Activated CD8-positive, alpha-beta T cell treated with anti-CD3 and anti-CD28 coated beads, Interleukin-2, amount 10 ng/mL, durations not matched to agents 7 days and 5 days (primary cell): ENCODE measurements around the gene OLFML1. TPM values are rescaled to one million over a fixed set of nuclear protein-coding genes. Genes with fewer than 3 reads are reported as not detected.

Experiments
- ATAC-seq: fragments of 150-1000 bp; cut with Tn5 transposase; one replicate; pipeline ENCODE4 v1.10.0; 2021; ENCODE audit warnings: moderate library complexity
- CTCF ChIA-PET: fragments of 350-600 bp; sonication (Branson Sonifier 250); formaldehyde crosslinking; loops from one replicate; lab custom pipeline; 2021; ENCODE audit warnings: antibody characterized with exemption; lab: Charles Lee
- POLR2A ChIA-PET: fragments of 350-600 bp; sonication (Branson Sonifier 250); formaldehyde crosslinking; loops from one replicate; lab custom pipeline; 2021; ENCODE audit warnings: antibody characterized with exemption; lab: Charles Lee
- DNase-seq: peaks from one replicate; pipeline ENCODE4 v3.0.0-alpha.2; 2020
- H3K27ac Mint-ChIP-seq: one replicate; pipeline ENCODE4 v1.8.0; 2021; ENCODE audit warnings: mild to moderate bottlenecking, mixed read lengths
- H3K27me3 Mint-ChIP-seq: one replicate; pipeline ENCODE4 v1.8.0; 2021; ENCODE audit warnings: low read depth, mixed read lengths
- H3K36me3 Mint-ChIP-seq: one replicate; pipeline ENCODE4 v1.8.0; 2021; ENCODE audit warnings: low read depth, mixed read lengths
- H3K4me1 Mint-ChIP-seq: one replicate; pipeline ENCODE4 v1.8.0; 2021; ENCODE audit warnings: low read depth, mixed read lengths
- H3K4me3 Mint-ChIP-seq: one replicate; pipeline ENCODE4 v1.8.0; 2021; ENCODE audit warnings: mild to moderate bottlenecking, mixed read lengths
- H3K9me3 Mint-ChIP-seq: one replicate; pipeline ENCODE4 v1.8.0; 2022; ENCODE audit warnings: mixed read lengths; ENCODE audit not compliant: insufficient read depth
- total RNA-seq, 2 experiments: library from RNA; stranded (reverse); gene quantifications; one replicate each; pipeline ENCODE4 v1.2.3, GENCODE V29; 2021

The OLFML1 gene
- total RNA-seq, 2 experiments from 2014 or later: not detected

GRCh38 chr11:7495882-7496551 is 10.7 kb downstream of the OLFML1 start:
- Mint-ChIP-seq H3K27me3 (peaks cover 3% of the 10 kb centered on the region), H3K36me3 (no peaks in the 10 kb centered on the region), H3K27ac (no peak overlapping the region), H3K4me3 (no peak overlapping the region), H3K9me3 (no peaks in the 10 kb centered on the region), H3K4me1 (peaks cover 2% of the 10 kb centered on the region)
- CTCF ChIA-PET: interaction anchor here (1.5 kb wide), 1 partner anchor 56 kb away, joined by 6 read pairs; no protein-coding TSS in a partner anchor
- POLR2A ChIA-PET: no interaction called here
- no peak for ATAC-seq
- no peak for DNase-seq

- Mint-ChIP-seq H3K27me3 (peaks cover 3% of the 10 kb centered on the region), H3K36me3 (no peaks in the 10 kb centered on the region), H3K4me1 (peaks cover 2% of the 10 kb centered on the region), H3K4me3 (no peak overlapping the region), H3K9me3 (no peaks in the 10 kb centered on the region), H3K27ac (no peak overlapping the region)
- ATAC-seq (no peak), DNase-seq (no peak)
- ChIA-PET CTCF (interaction anchor here (1.2 kb wide), 1 partner anchor 14 kb away, joined by 3 read pairs; no protein-coding TSS in a partner anchor), POLR2A (no interaction called here)
These were observed 12.9 kb downstream of the OLFML1 start for GRCh38 chr11:7498193-7498592.

GRCh38 chr11:7499081-7499480 is 13.8 kb downstream of the OLFML1 start:
- ChIA-PET POLR2A (no interaction called here), CTCF (interaction anchor here (1.2 kb wide), 1 partner anchor 13 kb away, joined by 3 read pairs; no protein-coding TSS in a partner anchor)
- no peak overlapping the region for H3K4me3 Mint-ChIP-seq
- H3K9me3 Mint-ChIP-seq: no peaks in the 10 kb centered on the region
- H3K36me3 Mint-ChIP-seq: no peaks in the 10 kb centered on the region
- H3K4me1 Mint-ChIP-seq: peaks cover 2% of the 10 kb centered on the region
- ATAC-seq (no peak), DNase-seq (no peak)
- H3K27ac Mint-ChIP-seq: no peak overlapping the region
- peaks cover 3% of the 10 kb centered on the region for H3K27me3 Mint-ChIP-seq

GRCh38 chr11:7500251-7500650 is 14.9 kb downstream of the OLFML1 start:
- H3K36me3 Mint-ChIP-seq: no peaks in the 10 kb centered on the region
- peaks cover 3% of the 10 kb centered on the region for H3K27me3 Mint-ChIP-seq
- ATAC-seq (no peak), DNase-seq (no peak)
- CTCF ChIA-PET: no interaction called here
- POLR2A ChIA-PET: no interaction called here
- H3K4me1 Mint-ChIP-seq: peaks cover 2% of the 10 kb centered on the region
- H3K4me3 Mint-ChIP-seq: no peak overlapping the region
- no peaks in the 10 kb centered on the region for H3K9me3 Mint-ChIP-seq
- no peak overlapping the region for H3K27ac Mint-ChIP-seq

- peaks cover 2% of the 10 kb centered on the region for H3K4me1 Mint-ChIP-seq
- H3K27me3 Mint-ChIP-seq: peaks cover 3% of the 10 kb centered on the region
- ATAC-seq (no peak), DNase-seq (no peak)
- H3K9me3 Mint-ChIP-seq: no peaks in the 10 kb centered on the region
- POLR2A ChIA-PET: no interaction called here
- no peaks in the 10 kb centered on the region for H3K36me3 Mint-ChIP-seq
- no peak overlapping the region for H3K4me3 Mint-ChIP-seq
- CTCF ChIA-PET: no interaction called here
- H3K27ac Mint-ChIP-seq: no peak overlapping the region
These were observed 15.9 kb downstream of the OLFML1 start for GRCh38 chr11:7501251-7501650.

GRCh38 chr11:7501894-7502293 is 16.6 kb downstream of the OLFML1 start:
- Mint-ChIP-seq H3K27me3 (peaks cover 6% of the 10 kb centered on the region), H3K4me3 (no peak overlapping the region), H3K4me1 (no peaks in the 10 kb centered on the region), H3K27ac (no peak overlapping the region), H3K36me3 (no peaks in the 10 kb centered on the region), H3K9me3 (no peaks in the 10 kb centered on the region)
- POLR2A ChIA-PET: no interaction called here
- ATAC-seq: no peak
- no peak for DNase-seq
- CTCF ChIA-PET: no interaction called here

- POLR2A ChIA-PET: no interaction called here
These were observed 20.9 kb downstream of the OLFML1 start for GRCh38 chr11:7506243-7506642.

GRCh38 chr11:7508087-7508486 is 22.8 kb downstream of the OLFML1 start:
- Mint-ChIP-seq H3K9me3 (no peaks in the 10 kb centered on the region), H3K4me1 (peaks cover 19% of the 10 kb centered on the region), H3K27me3 (peaks cover 4% of the 10 kb centered on the region), H3K36me3 (no peaks in the 10 kb centered on the region), H3K4me3 (no peak overlapping the region), H3K27ac (no peak overlapping the region)
- no peak for DNase-seq
- ChIA-PET POLR2A (no interaction called here), CTCF (interaction anchor here (1.6 kb wide), 1 partner anchor 158 kb away, joined by 6 read pairs; no protein-coding TSS in a partner anchor)
- ATAC-seq: no peak

More at GRCh38 chr11:7506243-7506642, 20.9 kb downstream of the OLFML1 start:
- no peak for ATAC-seq
- no peaks in the 10 kb centered on the region for H3K9me3 Mint-ChIP-seq
- no peak overlapping the region for H3K4me3 Mint-ChIP-seq
- DNase-seq: no peak
- H3K27ac Mint-ChIP-seq: no peak overlapping the region
- no peaks in the 10 kb centered on the region for H3K36me3 Mint-ChIP-seq
- CTCF ChIA-PET: no interaction called here
- peaks cover 4% of the 10 kb centered on the region for H3K27me3 Mint-ChIP-seq
- peaks cover 2% of the 10 kb centered on the region for H3K4me1 Mint-ChIP-seq

- H3K9me3 Mint-ChIP-seq: no peaks in the 10 kb centered on the region
- no peak overlapping the region for H3K27ac Mint-ChIP-seq
- no peak for DNase-seq
- ChIA-PET CTCF (interaction anchor here (2.0 kb wide), 1 partner anchor 185 kb away, joined by 6 read pairs; no protein-coding TSS in a partner anchor), POLR2A (interaction anchor here (0.6 kb wide), 1 partner anchor 77 kb away, joined by 3 read pairs; no protein-coding TSS in a partner anchor)
- ATAC-seq: no peak
- H3K36me3 Mint-ChIP-seq: no peaks in the 10 kb centered on the region
- no peak overlapping the region for H3K4me3 Mint-ChIP-seq
- peaks cover 29% of the 10 kb centered on the region for H3K4me1 Mint-ChIP-seq
- H3K27me3 Mint-ChIP-seq: peaks cover 9% of the 10 kb centered on the region
These were observed 24.7 kb downstream of the OLFML1 start for GRCh38 chr11:7509966-7510365.

- no peak for ATAC-seq
- CTCF ChIA-PET: interaction anchor here (0.6 to 3.1 kb wide), 9 partner anchors 10 to 413 kb away, joined by 3 to 27 read pairs (median 7); no protein-coding TSS in a partner anchor
- Mint-ChIP-seq H3K4me1 (peaks cover 40% of the 10 kb centered on the region), H3K9me3 (no peaks in the 10 kb centered on the region), H3K27ac (no peak overlapping the region), H3K27me3 (peaks cover 20% of the 10 kb centered on the region), H3K36me3 (no peaks in the 10 kb centered on the region), H3K4me3 (no peak overlapping the region)
- POLR2A ChIA-PET: no interaction called here
- no peak for DNase-seq
These were observed 26.1 kb downstream of the OLFML1 start for GRCh38 chr11:7511401-7511800.

GRCh38 chr11:7512525-7513233 is 27.4 kb downstream of the OLFML1 start:
- peak; percentile 38 for DNase-seq
- H3K4me3 Mint-ChIP-seq: peak overlapping the region; percentile 84
- H3K4me1 Mint-ChIP-seq: peaks cover 46% of the 10 kb centered on the region
- POLR2A ChIA-PET: interaction anchor here (1.0 kb wide), 1 partner anchor 154 kb away, joined by 3 read pairs; no protein-coding TSS in a partner anchor
- ATAC-seq: peak; percentile 19
- H3K9me3 Mint-ChIP-seq: no peaks in the 10 kb centered on the region
- H3K27me3 Mint-ChIP-seq: peaks cover 19% of the 10 kb centered on the region
- CTCF ChIA-PET: interaction anchor here (0.5 to 3.1 kb wide), 24 partner anchors 8 to 766 kb away, joined by 3 to 27 read pairs (median 5); partner anchors contain the start of gene EIF3F
- peak overlapping the region; percentile 80 for H3K27ac Mint-ChIP-seq
- no peaks in the 10 kb centered on the region for H3K36me3 Mint-ChIP-seq
